ENCODE measurements around the gene MIS18BP1.

Gene MIS18BP1

DNA sequence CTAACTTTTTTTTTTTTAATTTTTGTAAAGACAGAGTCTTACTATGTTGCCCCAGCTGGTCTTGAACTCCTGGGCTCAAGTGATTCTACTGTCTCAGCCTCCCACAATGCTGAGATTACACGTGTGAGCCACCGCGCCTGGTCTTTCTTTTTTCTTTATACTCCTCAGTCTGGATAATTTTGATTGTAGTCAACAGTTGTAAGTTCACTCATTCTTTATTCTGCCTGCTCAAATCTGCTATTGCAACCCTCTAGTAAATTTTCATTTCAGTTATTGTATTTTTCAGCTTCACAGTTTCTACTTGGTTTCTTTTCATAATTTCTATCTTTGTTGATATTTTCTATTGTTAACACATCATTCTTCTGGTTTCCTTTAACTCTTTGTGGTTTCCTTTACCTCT, 5.8 kb upstream of the MIS18BP1 start:
- no peak overlapping the region for H3K4me3 ChIP-seq (ENCODE audit: low read length)
- no peaks in the 10 kb centered on the region for H3K4me1 ChIP-seq (ENCODE audit: control insufficient read depth, insufficient read depth, low read length)
- H3K9ac ChIP-seq (ENCODE audit: low read length): no peak overlapping the region
- no peaks in the 10 kb centered on the region for H3K27me3 ChIP-seq (ENCODE audit: control insufficient read depth, insufficient read depth, low read length)
- no peaks in the 10 kb centered on the region for H3K36me3 ChIP-seq (ENCODE audit: control insufficient read depth, insufficient read depth, low read length)
- H3K9me3 ChIP-seq (ENCODE audit: control insufficient read depth, low read length): no peaks in the 10 kb centered on the region

DNA sequence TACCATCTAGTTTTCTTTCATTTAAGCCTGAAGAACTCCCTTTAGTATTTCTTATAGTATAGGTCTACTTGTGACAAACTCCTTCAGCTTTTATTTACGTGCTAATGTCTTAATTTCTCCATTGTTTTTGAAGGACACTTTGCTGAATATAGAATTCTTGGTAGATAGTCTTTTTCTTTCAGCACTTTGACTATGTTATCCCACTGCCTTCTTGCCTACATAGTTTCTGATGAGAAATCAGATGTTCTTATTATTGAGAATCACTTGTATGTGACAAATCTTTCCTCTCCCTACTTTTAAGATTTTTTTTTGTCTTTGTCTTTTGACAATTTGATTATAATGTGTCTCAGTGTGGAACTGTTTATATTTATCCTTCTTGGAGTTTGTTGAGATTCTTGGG, 5.1 kb upstream of the MIS18BP1 start:
- H3K4me1 ChIP-seq (ENCODE audit: control insufficient read depth, insufficient read depth, low read length): no peaks in the 10 kb centered on the region
- H3K4me3 ChIP-seq (ENCODE audit: low read length): no peak overlapping the region
- no peaks in the 10 kb centered on the region for H3K9me3 ChIP-seq (ENCODE audit: control insufficient read depth, low read length)
- H3K36me3 ChIP-seq (ENCODE audit: control insufficient read depth, insufficient read depth, low read length): no peaks in the 10 kb centered on the region
- no peak overlapping the region for H3K9ac ChIP-seq (ENCODE audit: low read length)
- no peaks in the 10 kb centered on the region for H3K27me3 ChIP-seq (ENCODE audit: control insufficient read depth, insufficient read depth, low read length)

DNA sequence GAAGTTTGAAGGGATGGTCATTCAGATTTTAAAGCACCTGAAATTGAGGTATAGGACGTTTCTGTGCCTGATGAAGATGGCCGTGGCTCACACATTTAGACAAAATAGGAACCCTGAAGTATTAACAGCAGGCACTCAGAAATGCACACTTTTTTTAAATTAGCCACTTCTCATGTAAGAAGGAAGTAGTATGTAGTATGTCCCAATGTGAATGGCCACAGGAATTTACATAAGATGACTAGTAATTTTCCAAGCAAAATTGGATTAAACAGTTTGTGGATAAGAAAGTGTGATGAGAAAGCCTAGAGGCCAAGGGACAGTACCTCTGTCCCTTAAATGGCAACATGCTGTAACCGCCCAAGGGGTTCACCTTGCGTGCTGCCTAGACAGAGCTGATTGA, 1.8 kb upstream of the MIS18BP1 start:
- H3K9me3 ChIP-seq (ENCODE audit: control insufficient read depth, low read length): no peaks in the 10 kb centered on the region
- no peaks in the 10 kb centered on the region for H3K36me3 ChIP-seq (ENCODE audit: control insufficient read depth, insufficient read depth, low read length)
- H3K4me1 ChIP-seq (ENCODE audit: control insufficient read depth, insufficient read depth, low read length): no peaks in the 10 kb centered on the region
- H3K9ac ChIP-seq (ENCODE audit: low read length): no peak overlapping the region
- H3K27me3 ChIP-seq (ENCODE audit: control insufficient read depth, insufficient read depth, low read length): no peaks in the 10 kb centered on the region
- H3K4me3 ChIP-seq (ENCODE audit: low read length): no peak overlapping the region

DNA sequence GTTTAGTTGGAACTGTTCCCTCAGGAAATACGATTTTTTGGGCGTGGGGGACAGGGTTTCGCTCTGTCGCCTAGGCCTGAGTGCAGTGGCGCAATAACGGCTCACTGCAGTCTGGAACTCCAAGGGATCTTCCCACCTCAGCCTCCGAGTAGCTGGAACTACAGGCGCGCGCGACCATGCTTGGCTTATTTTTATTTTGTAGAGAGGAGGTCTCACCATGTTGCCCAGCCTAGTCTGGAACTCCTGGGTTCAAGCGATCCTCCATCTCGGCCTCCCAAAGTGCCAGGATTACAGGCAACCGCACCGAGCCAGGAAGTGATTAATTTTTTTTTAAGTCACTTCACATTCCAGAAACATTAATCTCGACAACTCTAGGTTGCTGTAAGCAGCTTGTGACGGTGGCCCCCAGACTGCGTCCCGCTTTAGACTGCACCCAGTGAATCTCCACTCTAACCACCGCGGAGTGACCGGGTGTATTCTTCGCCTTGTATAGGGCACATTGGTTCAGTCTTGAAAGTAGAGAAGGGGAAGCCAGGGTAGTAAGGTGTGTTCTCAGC, 830 bp upstream of the MIS18BP1 start:
- Histone ChIP-seq H3K4me1 (ENCODE audit: control insufficient read depth, insufficient read depth, low read length) (no peaks in the 10 kb centered on the region), H3K4me3 (ENCODE audit: low read length) (peak overlapping the region; percentile 76), H3K36me3 (ENCODE audit: control insufficient read depth, insufficient read depth, low read length) (no peaks in the 10 kb centered on the region), H3K9ac (ENCODE audit: low read length) (peak overlapping the region; percentile 76), H3K27me3 (ENCODE audit: control insufficient read depth, insufficient read depth, low read length) (no peaks in the 10 kb centered on the region), H3K9me3 (ENCODE audit: control insufficient read depth, low read length) (no peaks in the 10 kb centered on the region)

DNA sequence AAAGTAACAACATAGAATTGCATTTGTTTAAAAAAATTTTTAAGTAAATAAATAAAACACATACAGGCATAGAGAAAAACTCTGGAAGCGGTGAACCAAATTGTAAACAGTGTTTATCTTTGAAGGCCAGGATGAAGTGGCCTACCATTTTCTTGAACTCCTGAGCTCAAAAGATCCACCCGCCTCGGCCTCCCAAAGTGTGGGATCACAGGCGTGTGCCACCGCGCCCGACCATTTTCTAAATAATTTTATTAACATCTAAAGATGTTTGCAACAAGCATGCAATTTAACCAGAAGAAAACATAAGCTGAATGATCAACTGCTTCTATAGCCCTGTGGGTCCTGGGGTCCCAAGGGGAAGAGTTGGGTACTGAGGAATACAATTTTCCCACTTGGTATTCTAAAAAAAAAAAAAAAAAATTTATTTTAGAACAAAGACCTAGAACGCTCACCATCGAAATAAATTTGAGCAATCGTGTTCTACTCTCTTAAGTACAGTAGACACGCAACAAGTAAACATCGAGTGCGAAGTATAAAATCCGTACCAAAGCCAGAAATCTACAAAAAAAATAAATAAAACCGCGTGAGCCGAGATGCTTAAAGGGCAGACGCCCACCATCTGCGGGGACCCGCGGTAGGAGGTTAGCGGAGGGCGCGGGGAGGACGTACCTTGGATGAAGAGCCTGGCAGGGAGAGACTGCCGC, 484 bp downstream of the MIS18BP1 start:
- Histone ChIP-seq H3K4me3 (ENCODE audit: low read length) (peak overlapping the region; percentile 76), H3K36me3 (ENCODE audit: control insufficient read depth, insufficient read depth, low read length) (no peaks in the 10 kb centered on the region), H3K9ac (ENCODE audit: low read length) (peak overlapping the region; percentile 76), H3K27me3 (ENCODE audit: control insufficient read depth, insufficient read depth, low read length) (no peaks in the 10 kb centered on the region), H3K4me1 (ENCODE audit: control insufficient read depth, insufficient read depth, low read length) (no peaks in the 10 kb centered on the region), H3K9me3 (ENCODE audit: control insufficient read depth, low read length) (no peaks in the 10 kb centered on the region)

DNA sequence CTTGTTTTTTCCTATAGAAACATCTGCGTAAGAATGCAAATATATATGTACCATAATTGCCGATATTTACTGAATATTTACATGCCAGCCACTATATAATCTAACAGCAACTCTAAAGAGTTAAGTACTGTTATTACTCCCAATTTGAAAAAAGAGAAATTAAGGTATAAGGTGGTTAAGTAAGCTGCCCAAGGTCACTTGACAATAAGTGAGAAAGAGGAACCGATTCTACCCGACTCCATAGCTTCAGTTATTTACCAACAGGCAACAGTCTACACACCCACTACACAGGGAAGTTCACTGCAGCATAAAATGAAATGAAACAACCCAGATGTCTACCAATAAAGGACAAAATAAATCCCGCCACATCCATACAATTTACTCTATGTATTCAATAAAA, 1.1 kb downstream of the MIS18BP1 start:
- Histone ChIP-seq H3K4me1 (ENCODE audit: control insufficient read depth, insufficient read depth, low read length) (no peaks in the 10 kb centered on the region), H3K36me3 (ENCODE audit: control insufficient read depth, insufficient read depth, low read length) (no peaks in the 10 kb centered on the region), H3K27me3 (ENCODE audit: control insufficient read depth, insufficient read depth, low read length) (no peaks in the 10 kb centered on the region), H3K9me3 (ENCODE audit: control insufficient read depth, low read length) (no peaks in the 10 kb centered on the region), H3K4me3 (ENCODE audit: low read length) (no peak overlapping the region), H3K9ac (ENCODE audit: low read length) (peak overlapping the region; percentile 76)

DNA sequence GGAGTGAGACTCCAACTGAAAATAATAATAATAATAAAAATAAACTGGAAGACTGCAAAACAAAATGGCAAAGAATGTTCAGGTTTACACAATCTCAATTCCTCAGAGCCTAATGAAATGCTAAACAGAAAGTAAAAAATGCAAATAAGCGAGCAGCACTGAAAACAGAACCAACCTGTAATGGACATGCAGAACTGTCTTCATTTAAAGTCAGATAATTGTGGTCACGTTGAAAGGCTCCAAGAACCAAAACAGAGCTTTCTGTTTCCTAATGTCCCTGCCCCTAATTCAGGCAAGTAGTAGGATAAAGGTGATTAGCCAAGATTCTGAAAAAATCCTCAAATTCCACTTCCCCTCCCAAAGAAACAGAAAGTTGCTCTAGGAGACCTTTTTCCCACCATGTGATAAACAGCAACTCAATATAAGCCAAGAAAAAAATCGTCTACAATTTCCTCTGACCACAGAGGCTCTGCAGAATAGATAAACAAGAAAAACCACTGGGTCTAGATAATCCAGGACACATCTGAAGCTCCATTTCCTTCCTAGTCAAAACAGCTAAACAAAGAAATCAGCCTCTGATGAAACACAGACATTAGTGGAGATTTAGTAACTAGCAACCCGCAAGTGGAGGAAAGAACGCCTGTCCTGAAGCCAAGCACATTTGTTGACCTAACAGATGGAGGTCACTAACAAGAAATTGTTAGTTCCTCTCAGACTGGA, 3.0 kb downstream of the MIS18BP1 start:
- Histone ChIP-seq H3K36me3 (ENCODE audit: control insufficient read depth, insufficient read depth, low read length) (no peaks in the 10 kb centered on the region), H3K27me3 (ENCODE audit: control insufficient read depth, insufficient read depth, low read length) (no peaks in the 10 kb centered on the region), H3K9me3 (ENCODE audit: control insufficient read depth, low read length) (no peaks in the 10 kb centered on the region), H3K4me1 (ENCODE audit: control insufficient read depth, insufficient read depth, low read length) (no peaks in the 10 kb centered on the region), H3K4me3 (ENCODE audit: low read length) (no peak overlapping the region), H3K9ac (ENCODE audit: low read length) (no peak overlapping the region)

DNA sequence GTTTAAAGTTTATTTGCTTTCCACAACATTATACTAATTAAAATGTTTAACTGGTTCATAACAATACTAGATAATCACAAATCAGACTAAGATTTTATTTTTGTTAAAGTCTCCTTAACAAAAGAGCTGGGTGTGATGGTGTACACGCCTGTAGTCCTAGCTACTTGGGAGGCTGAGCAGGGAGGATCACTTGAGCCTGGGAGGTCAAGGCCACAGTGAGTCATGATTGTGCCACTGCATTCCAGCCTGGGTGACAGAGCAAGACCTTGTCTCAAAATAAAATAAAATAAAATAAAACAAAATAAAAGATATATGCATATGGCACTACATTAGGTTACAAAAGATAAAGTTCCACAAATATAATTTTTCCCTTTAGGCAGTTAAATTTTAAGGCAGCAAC, 5.6 kb downstream of the MIS18BP1 start:
- Histone ChIP-seq H3K4me1 (ENCODE audit: control insufficient read depth, insufficient read depth, low read length) (no peaks in the 10 kb centered on the region), H3K9me3 (ENCODE audit: control insufficient read depth, low read length) (no peaks in the 10 kb centered on the region), H3K9ac (ENCODE audit: low read length) (no peak overlapping the region), H3K36me3 (ENCODE audit: control insufficient read depth, insufficient read depth, low read length) (no peaks in the 10 kb centered on the region), H3K4me3 (ENCODE audit: low read length) (no peak overlapping the region), H3K27me3 (ENCODE audit: control insufficient read depth, insufficient read depth, low read length) (no peaks in the 10 kb centered on the region)

DNA sequence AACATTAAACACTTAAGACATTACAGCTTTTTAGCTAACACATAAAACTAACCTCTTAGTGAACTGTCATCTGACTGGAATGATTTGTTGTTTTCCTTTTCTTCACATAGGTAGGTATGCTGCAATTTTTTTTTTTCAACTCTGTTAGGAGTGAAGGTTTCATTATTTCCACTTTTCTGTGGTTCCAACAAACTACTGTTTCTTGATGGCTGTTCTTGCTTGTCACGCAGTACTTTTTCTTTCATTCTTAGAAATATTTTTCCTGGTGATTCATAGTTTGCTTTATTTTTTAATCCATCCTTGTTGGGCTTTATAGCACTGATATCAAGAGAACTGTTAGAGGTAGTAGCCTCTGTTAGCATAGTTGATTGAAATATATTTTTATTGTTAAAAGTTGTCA, 6.3 kb downstream of the MIS18BP1 start:
- Histone ChIP-seq H3K4me1 (ENCODE audit: control insufficient read depth, insufficient read depth, low read length) (no peaks in the 10 kb centered on the region), H3K9ac (ENCODE audit: low read length) (no peak overlapping the region), H3K27me3 (ENCODE audit: control insufficient read depth, insufficient read depth, low read length) (no peaks in the 10 kb centered on the region), H3K4me3 (ENCODE audit: low read length) (no peak overlapping the region), H3K36me3 (ENCODE audit: control insufficient read depth, insufficient read depth, low read length) (no peaks in the 10 kb centered on the region), H3K9me3 (ENCODE audit: control insufficient read depth, low read length) (no peaks in the 10 kb centered on the region)

DNA sequence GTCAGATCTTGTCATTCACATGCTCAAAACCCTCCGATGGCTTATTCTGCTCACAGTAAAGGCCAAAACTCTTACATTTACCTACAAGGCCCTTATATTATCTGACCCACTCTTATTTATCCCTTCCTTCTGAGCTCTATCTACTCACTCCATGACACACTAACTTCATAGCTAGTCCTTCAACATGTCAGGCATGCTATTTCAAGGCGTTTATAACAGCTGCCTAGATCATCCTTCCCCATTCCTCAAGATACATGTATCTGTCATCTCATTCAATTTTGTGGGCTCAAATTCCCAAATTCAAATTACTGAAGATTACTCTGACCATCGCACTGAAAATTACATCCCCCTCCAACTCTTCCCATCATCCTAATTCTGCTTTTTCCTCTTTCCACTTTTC, 6.9 kb downstream of the MIS18BP1 start:
- H3K9me3 ChIP-seq (ENCODE audit: control insufficient read depth, low read length): no peaks in the 10 kb centered on the region
- H3K4me3 ChIP-seq (ENCODE audit: low read length): no peak overlapping the region
- no peak overlapping the region for H3K9ac ChIP-seq (ENCODE audit: low read length)
- H3K36me3 ChIP-seq (ENCODE audit: control insufficient read depth, insufficient read depth, low read length): no peaks in the 10 kb centered on the region
- no peaks in the 10 kb centered on the region for H3K4me1 ChIP-seq (ENCODE audit: control insufficient read depth, insufficient read depth, low read length)
- no peaks in the 10 kb centered on the region for H3K27me3 ChIP-seq (ENCODE audit: control insufficient read depth, insufficient read depth, low read length)

DNA sequence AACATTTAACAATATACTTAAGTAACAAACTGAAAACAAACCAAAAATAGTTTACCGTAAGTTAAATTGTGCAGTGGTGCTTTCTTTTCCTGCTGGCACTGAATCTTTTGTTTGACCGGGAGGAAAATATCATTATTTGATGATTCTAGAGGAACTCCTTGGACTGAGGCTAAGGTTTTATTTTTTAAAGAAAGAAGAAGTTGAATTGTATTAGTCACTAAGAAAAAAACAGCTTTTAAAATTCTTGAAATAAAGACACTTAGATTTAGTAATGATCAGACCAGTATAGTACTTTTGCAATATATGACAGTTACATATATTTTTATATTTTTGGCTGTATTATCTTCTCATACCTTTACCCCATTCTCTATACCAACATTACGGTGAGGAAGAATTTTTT, 10.3 kb downstream of the MIS18BP1 start:
- H3K4me3 ChIP-seq (ENCODE audit: low read length): no peak overlapping the region

DNA sequence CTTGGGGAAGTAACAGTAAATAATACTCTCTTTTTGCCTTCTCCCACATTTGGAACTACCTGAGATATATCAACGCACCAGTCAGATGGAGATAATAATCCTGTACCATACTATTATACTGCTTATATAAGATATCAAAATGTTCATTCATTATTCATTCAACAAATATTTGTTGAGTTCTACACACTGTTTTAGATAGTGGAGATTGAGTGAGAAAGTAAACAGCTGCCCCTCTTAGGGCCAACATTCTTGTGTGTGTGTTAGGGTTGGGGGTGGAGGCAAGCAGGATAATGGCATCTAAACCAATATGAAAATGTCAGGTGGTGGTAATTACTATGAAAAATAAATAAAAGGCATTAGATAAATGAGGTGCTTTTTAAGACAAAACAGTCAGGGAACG, 14.0 kb downstream of the MIS18BP1 start:
- no peak overlapping the region for H3K9ac ChIP-seq (ENCODE audit: low read length)
- H3K4me1 ChIP-seq (ENCODE audit: control insufficient read depth, insufficient read depth, low read length): no peaks in the 10 kb centered on the region
- H3K36me3 ChIP-seq (ENCODE audit: control insufficient read depth, insufficient read depth, low read length): no peaks in the 10 kb centered on the region
- H3K27me3 ChIP-seq (ENCODE audit: control insufficient read depth, insufficient read depth, low read length): no peaks in the 10 kb centered on the region
- no peaks in the 10 kb centered on the region for H3K9me3 ChIP-seq (ENCODE audit: control insufficient read depth, low read length)
- H3K4me3 ChIP-seq (ENCODE audit: low read length): no peak overlapping the region

More for the DNA sequence above, 10.3 kb downstream of the MIS18BP1 start:
- Histone ChIP-seq H3K36me3 (ENCODE audit: control insufficient read depth, insufficient read depth, low read length) (no peaks in the 10 kb centered on the region), H3K9me3 (ENCODE audit: control insufficient read depth, low read length) (no peaks in the 10 kb centered on the region), H3K27me3 (ENCODE audit: control insufficient read depth, insufficient read depth, low read length) (no peaks in the 10 kb centered on the region), H3K4me1 (ENCODE audit: control insufficient read depth, insufficient read depth, low read length) (no peaks in the 10 kb centered on the region), H3K9ac (ENCODE audit: low read length) (no peak overlapping the region)

Measured in mucosa of stomach (tissue), 1 donor.